IMR-90 (cell line): ENCODE measurements around the gene PGLYRP2. TPM values are rescaled to one million over a fixed set of nuclear protein-coding genes. Genes with fewer than 3 reads are reported as not detected.

ENCODE experiments used
- ATAC-seq: fragments of 200-7000 bp; cut with Tn5 transposase; 2 replicates; pipeline ENCODE4 v1.9.1; 2020; ENCODE audit warnings: low read depth, mild to moderate bottlenecking, moderate library complexity
- BruUV-seq: library from RNA; stranded (reverse); fragments of 400-500 nt; replicated peaks from 2 replicates; lab custom pipeline; 2021; lab: Mats Ljungman, UMichigan
- CTCF ChIA-PET: fragments of 300-600 bp; formaldehyde crosslinking; extraction: SDS; loops from one replicate; lab custom pipeline; 2021; ENCODE audit warnings: antibody characterized with exemption; lab: Yijun Ruan, JAX
- POLR2A ChIA-PET: fragments of 300-600 bp; sonication (Branson Sonifier 250); formaldehyde crosslinking; loops from one replicate; lab custom pipeline; 2022; ENCODE audit warnings: antibody characterized with exemption; ENCODE audit not compliant: unreplicated experiment; lab: Charles Lee
- DNase-seq: peaks from one replicate; pipeline ENCODE4 v3.0.0; 2013
- H2AFZ ChIP-seq: replicated peaks from 2 replicates; pipeline ENCODE3; 2013; ENCODE audit warnings: low read length, mild to moderate bottlenecking; ENCODE audit not compliant: poor library complexity
- H2AK5ac ChIP-seq: 2 replicates; pipeline ENCODE4 v1.6.1; 2013; ENCODE audit warnings: low read depth, low read length, inconsistent platforms
- H2AK9ac ChIP-seq: replicated peaks from 2 replicates; pipeline ENCODE3; 2013; ENCODE audit warnings: mild to moderate bottlenecking, low read depth, low read length, moderate library complexity; ENCODE audit not compliant: poor library complexity
- H2BK120ac ChIP-seq: 2 replicates; pipeline ENCODE4 v1.6.1; 2013; ENCODE audit warnings: low read depth, low read length, inconsistent platforms
- H2BK15ac ChIP-seq: 3 replicates; pipeline ENCODE4 v1.6.1; 2013; ENCODE audit warnings: low read depth, low read length, inconsistent platforms
- H2BK20ac ChIP-seq: 2 replicates; pipeline ENCODE4 v1.6.1; 2013; ENCODE audit warnings: low read depth, mild to moderate bottlenecking, inconsistent platforms, low read length, moderate library complexity
- H2BK5ac ChIP-seq: 2 replicates; pipeline ENCODE4 v1.6.1; 2013; ENCODE audit warnings: mild to moderate bottlenecking, low read depth, low read length, inconsistent platforms; ENCODE audit not compliant: poor library complexity, severe bottlenecking
- H3K14ac ChIP-seq: replicated peaks from 2 replicates; pipeline ENCODE4 v1.6.1; 2013; ENCODE audit warnings: low read depth, low read length, inconsistent platforms
- H3K18ac ChIP-seq: 2 replicates; pipeline ENCODE4 v1.6.1; 2013; ENCODE audit warnings: low read depth, low read length, control low read depth
- H3K23ac ChIP-seq: 2 replicates; pipeline ENCODE4 v1.6.1; 2013; ENCODE audit warnings: low read depth, low read length, inconsistent platforms
- H3K27ac ChIP-seq: 2 replicates; pipeline ENCODE4 v1.5.1; 2013; ENCODE audit warnings: mild to moderate bottlenecking, control low read depth, low read length; ENCODE audit not compliant: insufficient read depth
- H3K27me3 ChIP-seq: 2 replicates; pipeline ENCODE4 v1.6.1; 2013; ENCODE audit warnings: low read length; ENCODE audit not compliant: control insufficient read depth, insufficient read depth
- H3K36me3 ChIP-seq: 2 replicates; pipeline ENCODE4 v1.6.1; 2013; ENCODE audit warnings: low read length, mixed read lengths; ENCODE audit not compliant: control insufficient read depth, insufficient read depth
- H3K4ac ChIP-seq: 2 replicates; pipeline ENCODE4 v1.6.1; 2013; ENCODE audit warnings: low read depth, low read length, inconsistent platforms
- H3K4me1 ChIP-seq: 2 replicates; pipeline ENCODE4 v1.6.1; 2013; ENCODE audit warnings: low read length, mixed read lengths; ENCODE audit not compliant: control insufficient read depth, insufficient read depth
- H3K4me2 ChIP-seq: 2 replicates; pipeline ENCODE4 v1.6.1; 2013; ENCODE audit warnings: low read depth, mild to moderate bottlenecking, control low read depth, low read length, moderate library complexity
- H3K4me3 ChIP-seq: 2 replicates; pipeline ENCODE4 v1.5.1; 2013; ENCODE audit warnings: low read depth, mild to moderate bottlenecking, control low read depth, low read length, moderate library complexity; ENCODE audit not compliant: insufficient read depth
- H3K56ac ChIP-seq: 2 replicates; pipeline ENCODE4 v1.6.1; 2013; ENCODE audit warnings: low read length, inconsistent platforms; ENCODE audit not compliant: insufficient read depth; ENCODE audit errors: extremely low read depth
- H3K79me1 ChIP-seq, 2 experiments: 2 replicates each; pipeline ENCODE4 v1.6.1; 2013; ENCODE audit warnings: low read length in 2 of 2, inconsistent platforms in 1 of 2, low read depth in 1 of 2
- H3K9ac ChIP-seq: 2 replicates; pipeline ENCODE4 v1.6.1; 2013; ENCODE audit warnings: low read depth, low read length, control low read depth
- H3K9me1 ChIP-seq: 2 replicates; pipeline ENCODE4 v1.6.1; 2013; ENCODE audit warnings: low read length, inconsistent platforms; ENCODE audit not compliant: insufficient read depth
- H3K9me3 ChIP-seq: 2 replicates; pipeline ENCODE4 v1.6.1; 2013; ENCODE audit warnings: low read length; ENCODE audit not compliant: control insufficient read depth, insufficient read depth
- H4K20me1 ChIP-seq: 2 replicates; pipeline ENCODE4 v1.6.1; 2013; ENCODE audit warnings: low read length, inconsistent platforms; ENCODE audit not compliant: insufficient read depth
- H4K5ac ChIP-seq: 2 replicates; pipeline ENCODE4 v1.6.1; 2013; ENCODE audit warnings: mild to moderate bottlenecking, low read depth, low read length, control low read depth
- H4K8ac ChIP-seq, 2 experiments: 2 replicates each; pipeline ENCODE4 v1.6.1; 2013; ENCODE audit warnings: low read depth in 2 of 2, low read length in 2 of 2, control low read depth in 1 of 2, inconsistent platforms in 1 of 2
- H4K91ac ChIP-seq: 2 replicates; pipeline ENCODE4 v1.6.1; 2013; ENCODE audit warnings: low read depth, low read length, inconsistent platforms; ENCODE audit not compliant: insufficient read depth
- BHLHE40 ChIP-seq: fragments of 150-350 bp; IDR thresholded peaks from 2 replicates; pipeline ENCODE4 v1.6.1; 2016; ENCODE audit warnings: mild to moderate bottlenecking, low read depth, low read length
- CEBPB ChIP-seq: IDR thresholded peaks from 2 replicates; pipeline ENCODE4 v1.6.1; 2012; ENCODE audit warnings: low read depth, low read length, improper control_type of control experiment
- CHD1 ChIP-seq: IDR thresholded peaks from 2 replicates; pipeline ENCODE4 v1.6.1; 2012; ENCODE audit warnings: low read depth, low read length, improper control_type of control experiment
- CTCF ChIP-seq: conservative IDR thresholded peaks from 2 replicates; pipeline ENCODE4 v1.5.1; 2012; ENCODE audit warnings: mild to moderate bottlenecking, low read depth, low read length, improper control_type of control experiment
- ELK1 ChIP-seq: fragments of 150-350 bp; IDR thresholded peaks from 2 replicates; pipeline ENCODE4 v1.6.1; 2016; ENCODE audit warnings: low read depth, mild to moderate bottlenecking, low read length, moderate library complexity, borderline replicate concordance
- FOS ChIP-seq: fragments of 150-350 bp; IDR thresholded peaks from 2 replicates; pipeline ENCODE4 v1.6.1; 2016; ENCODE audit warnings: low read depth, low read length
- MAFK ChIP-seq: IDR thresholded peaks from 2 replicates; pipeline ENCODE4 v1.6.1; 2012; ENCODE audit warnings: low read depth, low read length, improper control_type of control experiment
- MAZ ChIP-seq: IDR thresholded peaks from 2 replicates; pipeline ENCODE4 v1.6.1; 2012; ENCODE audit warnings: low read depth, mild to moderate bottlenecking, low read length, improper control_type of control experiment, moderate library complexity, borderline replicate concordance
- MXI1 ChIP-seq: IDR thresholded peaks from 2 replicates; pipeline ENCODE4 v1.6.1; 2012; ENCODE audit warnings: low read depth, mild to moderate bottlenecking, low read length, moderate library complexity, borderline replicate concordance
- NFE2L2 ChIP-seq: fragments of 150-350 bp; IDR thresholded peaks from 2 replicates; pipeline ENCODE4 v1.6.1; 2016; ENCODE audit warnings: low read depth, mild to moderate bottlenecking, low read length
- POLR2A ChIP-seq: IDR thresholded peaks from 2 replicates; pipeline ENCODE4 v1.6.1; 2012; ENCODE audit warnings: mild to moderate bottlenecking, low read depth, low read length
- RAD21 ChIP-seq: IDR thresholded peaks from 2 replicates; pipeline ENCODE4 v1.6.1; 2012; ENCODE audit warnings: low read length, improper control_type of control experiment
- RCOR1 ChIP-seq: IDR thresholded peaks from 2 replicates; pipeline ENCODE4 v1.6.1; 2012; ENCODE audit warnings: mild to moderate bottlenecking, low read length, improper control_type of control experiment; ENCODE audit not compliant: insufficient replicate concordance
- RFX5 ChIP-seq: IDR thresholded peaks from 2 replicates; pipeline ENCODE4 v1.8.0; 2012; ENCODE audit warnings: low read depth, mild to moderate bottlenecking, low read length, moderate library complexity
- SMC3 ChIP-seq: fragments of 150-350 bp; IDR thresholded peaks from 2 replicates; pipeline ENCODE4 v1.6.1; 2016; ENCODE audit warnings: low read depth, mild to moderate bottlenecking, antibody characterized with exemption, low read length, moderate library complexity
- USF2 ChIP-seq: fragments of 150-350 bp; IDR thresholded peaks from 2 replicates; pipeline ENCODE4 v1.6.1; 2017; ENCODE audit warnings: mild to moderate bottlenecking, antibody characterized with exemption, low read length, low read depth
- WGBS, 2 experiments: methylation state at CpG; one replicate each; pipeline versions ENCODE4 v1.1.5 to v1.1.7; 2013; ENCODE audit warnings: missing lambda C conversion rate in 2 of 2; ENCODE audit not compliant: insufficient read length in 1 of 2; ENCODE audit errors: extremely low coverage in 2 of 2; 5-methylcytosine and 5-hydroxymethylcytosine counted together
- dilution Hi-C: fragments of 300-500 bp; cut with HindIII; formaldehyde crosslinking; loops from one replicate; pipeline ENCODE4 v1.14.3; 2018; ENCODE audit warnings: low sequenced_read_pairs; ENCODE audit not compliant: unreplicated experiment
- in situ Hi-C: fragments of 300-500 bp; cut with MboI; formaldehyde crosslinking; loops from 3 replicates; pipeline ENCODE4 v1.14.3; 2019; ENCODE audit warnings: low sequenced_read_pairs, inconsistent platforms, mixed read lengths
- intact Hi-C: fragments of 100-400 bp; cut with micrococcal nuclease; formaldehyde crosslinking; loops from 2 replicates; pipeline ENCODE4 v1.10.0; 2022
- polyA plus RNA-seq, 3 experiments: library from polyadenylated mRNA; depleted of rRNA; stranded (reverse); fragments of >200 nt; gene quantifications; 2 replicates each; pipeline ENCODE4 v1.2.3, GENCODE V29; 2012; ENCODE audit warnings: low replicate concordance in 1 of 3
- total RNA-seq: library from RNA; depleted of rRNA; stranded (reverse); fragments of >200 nt; gene quantifications from 2 replicates; pipeline ENCODE4 v1.2.3, GENCODE V29; 2012

Gene PGLYRP2
- total and polyA plus RNA-seq, 2 of the 4 experiments (the other 2 are of a cell fraction), result not detected

- ChIA-PET POLR2A (no interaction called here), CTCF (no interaction called here)
- ATAC-seq (no peak), DNase-seq (no peak)
- Histone ChIP-seq H3K9me3 (no peaks in the 10 kb centered on the region), H2BK15ac (no peak overlapping the region), H3K9me1 (no peaks in the 10 kb centered on the region), H4K8ac (no peak overlapping the region), H4K91ac (no peak overlapping the region), H2AFZ (no peak overlapping the region), H2AK5ac (no peak overlapping the region), H2BK5ac (no peak overlapping the region), H2BK20ac (no peak overlapping the region), H3K4me3 (no peak overlapping the region), H3K27me3 (no peaks in the 10 kb centered on the region), H3K23ac (no peak overlapping the region), H3K56ac (no peak overlapping the region), H3K79me1 (no peaks in the 10 kb centered on the region), H3K4ac (no peak overlapping the region), H3K14ac (no peak overlapping the region), H3K27ac (no peak overlapping the region), H4K5ac (no peak overlapping the region), H3K18ac (no peak overlapping the region), H3K9ac (no peak overlapping the region), H3K36me3 (no peaks in the 10 kb centered on the region), H2AK9ac (no peak overlapping the region), H3K4me2 (no peak overlapping the region), H3K4me1 (no peaks in the 10 kb centered on the region), H2BK120ac (no peak overlapping the region), H4K20me1 (no peaks in the 10 kb centered on the region)
- in situ Hi-C loops, result no loop called here
- no peak for TF ChIP-seq NFE2L2
- TF ChIP-seq USF2, result no peak
- no peak for TF ChIP-seq RAD21
- TF ChIP-seq POLR2A, result no peak
- no peak for TF ChIP-seq SMC3
- no peak for TF ChIP-seq BHLHE40
- no peak for TF ChIP-seq CTCF
- no peak for TF ChIP-seq ELK1
- no peak for TF ChIP-seq MAZ
- TF ChIP-seq RFX5, result no peak
- TF ChIP-seq MXI1, result no peak
- TF ChIP-seq MAFK, result no peak
- no peak for TF ChIP-seq CHD1
- no peak for TF ChIP-seq RCOR1
- no peak for TF ChIP-seq CEBPB
- no peak for TF ChIP-seq FOS
- BruUV-seq, result no TSS peak
- intact Hi-C loops, result no loop called here
- dilution Hi-C loops, result no loop called here
- 60% methylated on average over 1 of the region's 5 CpGs; no CpG with 5 or more reads in 1 of the 2 experiments for WGBS, 2 experiments
Observed at GRCh38 chr19:15524781-15525180, 45.5 kb upstream of the PGLYRP2 start.
